Loucy (cell line): ENCODE data around the gene FKBP14.

Source experiments
- CTCF ChIP-seq: fragments of 200-600 bp; sonication (generic); conservative IDR thresholded peaks from 2 replicates; pipeline ENCODE4 v1.5.1; 2014; ENCODE audit warnings: mild to moderate bottlenecking, antibody characterized with exemption, low read length
- EZH2phosphoT487 ChIP-seq: fragments of 200-600 bp; IDR thresholded peaks from 2 replicates; pipeline ENCODE4 v1.6.1; 2018; ENCODE audit warnings: antibody characterized with exemption, mild to moderate bottlenecking, moderate library complexity, borderline replicate concordance

- TF ChIP-seq CTCF (no peak), EZH2phosphoT487 (no peak)
Observed at GRCh38 chr7:30065746-30066145, 39.2 kb upstream of the FKBP14 start.
